ENCODE results near the gene OR8K1.

OR8K1 gene

DNA sequence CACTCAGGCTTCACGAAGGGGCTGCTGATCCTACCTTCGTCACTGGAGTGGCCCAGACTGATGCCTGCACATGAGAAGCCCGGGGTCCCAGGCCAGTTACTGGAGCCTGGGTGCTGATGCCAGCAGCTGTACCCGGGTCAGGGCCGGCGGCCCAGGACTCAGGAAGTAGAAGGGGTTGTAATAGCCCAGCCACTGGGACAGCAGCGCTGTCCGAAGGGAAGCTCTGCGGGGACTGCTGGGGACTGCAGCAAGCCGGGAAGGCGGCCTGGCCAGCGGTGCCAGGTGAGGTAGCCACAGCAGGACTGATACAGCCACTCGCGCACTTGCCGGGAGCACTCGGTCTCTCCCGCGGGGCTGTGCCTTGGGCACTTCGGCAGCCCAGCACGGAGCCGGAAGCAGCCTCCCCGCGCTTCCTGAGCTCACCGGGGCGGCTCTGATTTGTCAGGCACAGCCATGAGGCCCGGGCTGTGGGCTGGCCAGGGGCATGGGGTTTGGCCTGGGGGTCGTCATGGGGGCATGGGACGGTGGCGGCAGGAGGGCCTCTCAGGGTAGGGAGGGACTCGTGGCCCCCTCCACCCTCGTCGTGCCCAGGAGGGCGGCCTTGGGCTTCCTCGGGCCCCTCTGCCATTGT, 13.9 kb upstream of the OR8K1 start:
- no peak for TF ChIP-seq NFIC (IDR thresholded peaks at IDR 0.05)
- TF ChIP-seq, protein P1, sequence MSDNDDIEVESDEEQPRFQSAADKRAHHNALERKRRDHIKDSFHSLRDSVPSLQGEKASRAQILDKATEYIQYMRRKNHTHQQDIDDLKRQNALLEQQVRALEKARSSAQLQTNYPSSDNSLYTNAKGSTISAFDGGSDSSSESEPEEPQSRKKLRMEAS (IDR thresholded peaks at IDR 0.05): no peak
- TF ChIP-seq YY1 (IDR thresholded peaks at IDR 0.05; ENCODE audit: low read depth): no peak
- TF ChIP-seq ZBTB7A (IDR thresholded peaks at IDR 0.05; ENCODE audit: low read depth): no peak
- TF ChIP-seq TAF1 (IDR thresholded peaks at IDR 0.05; ENCODE audit: low read depth): no peak
- TF ChIP-seq, protein P2, sequence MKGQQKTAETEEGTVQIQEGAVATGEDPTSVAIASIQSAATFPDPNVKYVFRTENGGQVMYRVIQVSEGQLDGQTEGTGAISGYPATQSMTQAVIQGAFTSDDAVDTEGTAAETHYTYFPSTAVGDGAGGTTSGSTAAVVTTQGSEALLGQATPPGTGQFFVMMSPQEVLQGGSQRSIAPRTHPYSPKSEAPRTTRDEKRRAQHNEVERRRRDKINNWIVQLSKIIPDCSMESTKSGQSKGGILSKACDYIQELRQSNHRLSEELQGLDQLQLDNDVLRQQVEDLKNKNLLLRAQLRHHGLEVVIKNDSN (IDR thresholded peaks at IDR 0.05): no peak
- no peak for TF ChIP-seq CEBPB (IDR thresholded peaks at IDR 0.05)
- TF ChIP-seq, protein P3, sequence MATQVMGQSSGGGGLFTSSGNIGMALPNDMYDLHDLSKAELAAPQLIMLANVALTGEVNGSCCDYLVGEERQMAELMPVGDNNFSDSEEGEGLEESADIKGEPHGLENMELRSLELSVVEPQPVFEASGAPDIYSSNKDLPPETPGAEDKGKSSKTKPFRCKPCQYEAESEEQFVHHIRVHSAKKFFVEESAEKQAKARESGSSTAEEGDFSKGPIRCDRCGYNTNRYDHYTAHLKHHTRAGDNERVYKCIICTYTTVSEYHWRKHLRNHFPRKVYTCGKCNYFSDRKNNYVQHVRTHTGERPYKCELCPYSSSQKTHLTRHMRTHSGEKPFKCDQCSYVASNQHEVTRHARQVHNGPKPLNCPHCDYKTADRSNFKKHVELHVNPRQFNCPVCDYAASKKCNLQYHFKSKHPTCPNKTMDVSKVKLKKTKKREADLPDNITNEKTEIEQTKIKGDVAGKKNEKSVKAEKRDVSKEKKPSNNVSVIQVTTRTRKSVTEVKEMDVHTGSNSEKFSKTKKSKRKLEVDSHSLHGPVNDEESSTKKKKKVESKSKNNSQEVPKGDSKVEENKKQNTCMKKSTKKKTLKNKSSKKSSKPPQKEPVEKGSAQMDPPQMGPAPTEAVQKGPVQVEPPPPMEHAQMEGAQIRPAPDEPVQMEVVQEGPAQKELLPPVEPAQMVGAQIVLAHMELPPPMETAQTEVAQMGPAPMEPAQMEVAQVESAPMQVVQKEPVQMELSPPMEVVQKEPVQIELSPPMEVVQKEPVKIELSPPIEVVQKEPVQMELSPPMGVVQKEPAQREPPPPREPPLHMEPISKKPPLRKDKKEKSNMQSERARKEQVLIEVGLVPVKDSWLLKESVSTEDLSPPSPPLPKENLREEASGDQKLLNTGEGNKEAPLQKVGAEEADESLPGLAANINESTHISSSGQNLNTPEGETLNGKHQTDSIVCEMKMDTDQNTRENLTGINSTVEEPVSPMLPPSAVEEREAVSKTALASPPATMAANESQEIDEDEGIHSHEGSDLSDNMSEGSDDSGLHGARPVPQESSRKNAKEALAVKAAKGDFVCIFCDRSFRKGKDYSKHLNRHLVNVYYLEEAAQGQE (IDR thresholded peaks at IDR 0.05; ENCODE audit: low read depth): no peak
- no peak for TF ChIP-seq EP300 (IDR thresholded peaks at IDR 0.05; ENCODE audit: borderline replicate concordance)

DNA sequence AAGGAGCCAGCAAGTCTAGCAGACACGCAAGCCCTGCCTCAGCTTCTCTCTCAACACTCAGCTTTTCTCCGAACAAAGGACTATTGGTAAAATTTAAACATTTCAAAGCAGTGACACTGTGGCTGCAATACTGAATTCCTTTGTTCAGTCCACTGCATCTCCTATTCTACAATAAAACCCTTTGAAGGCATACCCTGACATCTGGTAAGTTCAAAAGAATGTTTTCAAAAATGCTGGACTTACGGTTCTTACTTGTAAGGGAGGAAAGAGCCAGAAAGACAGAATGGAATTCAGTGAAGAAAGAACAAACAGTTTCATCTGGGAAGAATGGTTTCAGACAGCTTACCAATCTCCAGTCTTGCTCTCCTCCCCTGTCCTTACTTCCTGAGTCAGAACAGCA, 12.7 kb upstream of the OR8K1 start:
- TF ChIP-seq TEAD4 (IDR thresholded peaks at IDR 0.05): no peak
- TF ChIP-seq EP300 (IDR thresholded peaks at IDR 0.05; ENCODE audit: borderline replicate concordance): no peak
- TF ChIP-seq TCF12 (IDR thresholded peaks at IDR 0.05; ENCODE audit: low read depth): no peak
- no peak for TF ChIP-seq TAF1 (IDR thresholded peaks at IDR 0.05; ENCODE audit: low read depth)
- TF ChIP-seq EGR1 (IDR thresholded peaks at IDR 0.05): no peak
- TF ChIP-seq CEBPB (IDR thresholded peaks at IDR 0.05): no peak
- TF ChIP-seq ZBTB7A (IDR thresholded peaks at IDR 0.05; ENCODE audit: low read depth): no peak
- no peak for TF ChIP-seq NFIC (IDR thresholded peaks at IDR 0.05)
- no peak for TF ChIP-seq CREB1 (IDR thresholded peaks at IDR 0.05; ENCODE audit: low read depth)
- TF ChIP-seq, protein P1 (IDR thresholded peaks at IDR 0.05): no peak
- no peak for TF ChIP-seq RAD21 (IDR thresholded peaks at IDR 0.05; ENCODE audit: low read depth)
- TF ChIP-seq, protein P3 (IDR thresholded peaks at IDR 0.05; ENCODE audit: low read depth): no peak
- TF ChIP-seq YY1 (IDR thresholded peaks at IDR 0.05; ENCODE audit: low read depth): no peak
- TF ChIP-seq, protein P2 (IDR thresholded peaks at IDR 0.05): no peak
- TF ChIP-seq FOXM1 (IDR thresholded peaks at IDR 0.05; ENCODE audit: borderline replicate concordance, low read depth): no peak

DNA sequence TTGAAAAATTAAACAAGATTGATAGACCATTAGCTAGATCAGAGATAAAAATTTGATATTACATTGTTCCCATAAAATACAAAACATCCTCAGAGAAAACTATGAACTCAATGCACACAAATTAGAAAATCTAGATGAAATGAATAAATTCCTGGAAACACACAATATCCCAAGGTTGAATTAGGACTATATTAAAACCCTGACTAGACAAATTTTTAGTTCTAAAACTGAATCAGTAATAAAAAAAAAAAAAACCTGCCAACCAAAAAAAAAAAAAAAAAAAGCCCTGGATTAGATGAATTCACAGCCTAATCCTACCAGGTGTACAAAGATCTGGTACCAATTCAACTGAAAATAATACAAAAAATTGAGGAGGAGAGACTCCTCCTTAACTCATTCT, 5.5 kb upstream of the OR8K1 start:
- no peak for TF ChIP-seq NFIC (IDR thresholded peaks at IDR 0.05)
- TF ChIP-seq YY1 (IDR thresholded peaks at IDR 0.05; ENCODE audit: low read depth): no peak
- no peak for TF ChIP-seq EP300 (IDR thresholded peaks at IDR 0.05; ENCODE audit: borderline replicate concordance)
- TF ChIP-seq FOXM1 (IDR thresholded peaks at IDR 0.05; ENCODE audit: borderline replicate concordance, low read depth): no peak
- TF ChIP-seq TAF1 (IDR thresholded peaks at IDR 0.05; ENCODE audit: low read depth): no peak
- no peak for TF ChIP-seq RAD21 (IDR thresholded peaks at IDR 0.05; ENCODE audit: low read depth)
- TF ChIP-seq, protein P2 (IDR thresholded peaks at IDR 0.05): no peak
- TF ChIP-seq TCF12 (IDR thresholded peaks at IDR 0.05; ENCODE audit: low read depth): no peak
- no peak for TF ChIP-seq TEAD4 (IDR thresholded peaks at IDR 0.05)
- no peak for TF ChIP-seq EGR1 (IDR thresholded peaks at IDR 0.05)

DNA sequence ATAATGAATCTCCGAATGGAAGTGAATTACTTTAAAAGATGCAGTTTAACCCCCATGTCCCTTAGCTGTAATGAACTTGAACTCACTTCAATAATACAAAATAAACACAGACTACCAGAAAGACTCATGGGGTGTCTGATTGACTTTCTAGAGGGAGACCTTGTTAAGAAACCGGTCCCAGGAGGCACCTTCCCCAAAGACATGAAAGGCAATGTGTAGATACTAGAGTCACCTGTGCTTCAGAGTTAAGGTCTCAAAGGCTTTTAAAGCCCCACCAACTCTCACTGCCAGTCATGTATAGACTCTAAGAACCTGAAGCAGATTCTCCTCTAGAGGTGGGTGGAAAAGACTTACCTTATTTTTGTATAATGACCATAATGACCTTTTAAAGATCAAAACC, 8.2 kb downstream of the OR8K1 start, which contains the start of gene OR8J1:
Gene OR8J1, plus strand, starts transcription at position 301 of the 400 bp plus-strand sequence. CDS start 5,956 bp downstream, outside the sequence.
- TF ChIP-seq FOXM1 (IDR thresholded peaks at IDR 0.05; ENCODE audit: borderline replicate concordance, low read depth) (no peak), YY1 (IDR thresholded peaks at IDR 0.05; ENCODE audit: low read depth) (no peak), NFIC (IDR thresholded peaks at IDR 0.05) (no peak), TEAD4 (IDR thresholded peaks at IDR 0.05) (no peak), ZBTB7A (IDR thresholded peaks at IDR 0.05; ENCODE audit: low read depth) (no peak), RAD21 (IDR thresholded peaks at IDR 0.05; ENCODE audit: low read depth) (no peak), EGR1 (IDR thresholded peaks at IDR 0.05) (no peak)
- TF ChIP-seq, protein P3 (IDR thresholded peaks at IDR 0.05; ENCODE audit: low read depth): no peak
- TF ChIP-seq, protein P1 (IDR thresholded peaks at IDR 0.05): no peak
- TF ChIP-seq, protein P2 (IDR thresholded peaks at IDR 0.05): no peak

Data from Ishikawa (cell line).